TTC549 (cell line): ENCODE measurements around the gene IAPP.
"Not testable (repeated sequence)": the region's sequence is repeated elsewhere in the genome, so short reads cannot be mapped to it uniquely, and the experiment has no call there.

Source experiments
- FAIRE-seq: peaks from 2 replicates; lab custom pipeline; 2012; peaks lifted over from hg19 to GRCh38; lab: Jason Lieb, UNC

Gene IAPP

GRCh38 chr12:21372602-21373001, at the start of gene IAPP:
IAPP (plus strand) TSS chr12:21372902; CDS start chr12:21373352, 450 bp downstream.
- no peak for FAIRE-seq

- FAIRE-seq = no peak
Observed at GRCh38 chr12:21323736-21324135, 49.0 kb upstream of the IAPP start.

DNA sequence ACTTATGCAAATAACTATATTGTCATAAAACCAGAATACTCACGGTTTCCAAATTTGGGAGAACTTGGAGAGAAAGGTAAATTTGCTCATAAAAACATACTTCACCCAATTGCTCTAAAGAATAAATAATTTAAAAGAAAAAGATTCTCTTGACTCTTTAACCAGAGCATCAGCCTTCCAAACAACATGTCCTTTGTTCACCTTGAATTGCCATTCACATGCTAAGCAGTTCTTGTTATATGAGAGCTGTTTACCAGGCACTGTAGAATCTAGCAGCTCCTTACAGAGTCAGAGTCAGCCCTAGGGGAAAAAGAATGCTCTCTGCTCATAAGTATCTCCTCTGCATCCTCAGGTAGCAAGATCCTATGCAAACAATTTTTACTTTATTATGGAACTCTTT, 48.2 kb upstream of the IAPP start:
- no peak for FAIRE-seq

DNA sequence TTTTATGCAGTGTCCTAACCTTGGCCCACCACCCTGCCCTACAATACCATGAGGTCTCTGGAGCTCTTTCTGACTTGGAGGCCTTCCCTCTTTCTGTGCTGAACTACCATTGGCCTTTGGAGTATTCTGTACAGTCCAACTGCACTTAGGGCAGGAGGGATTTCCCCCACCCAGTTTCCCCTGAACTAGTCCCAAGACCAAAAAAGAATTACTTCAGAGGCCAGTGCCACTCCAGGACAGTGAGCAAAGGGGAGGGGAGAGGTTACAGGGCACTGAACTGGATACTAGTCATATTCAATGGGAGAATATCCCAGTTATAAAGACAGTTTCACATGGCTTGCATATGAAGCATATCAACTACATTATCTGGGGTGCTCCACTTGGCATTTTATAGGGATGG, 44.1 kb upstream of the IAPP start:
- no peak for FAIRE-seq

DNA sequence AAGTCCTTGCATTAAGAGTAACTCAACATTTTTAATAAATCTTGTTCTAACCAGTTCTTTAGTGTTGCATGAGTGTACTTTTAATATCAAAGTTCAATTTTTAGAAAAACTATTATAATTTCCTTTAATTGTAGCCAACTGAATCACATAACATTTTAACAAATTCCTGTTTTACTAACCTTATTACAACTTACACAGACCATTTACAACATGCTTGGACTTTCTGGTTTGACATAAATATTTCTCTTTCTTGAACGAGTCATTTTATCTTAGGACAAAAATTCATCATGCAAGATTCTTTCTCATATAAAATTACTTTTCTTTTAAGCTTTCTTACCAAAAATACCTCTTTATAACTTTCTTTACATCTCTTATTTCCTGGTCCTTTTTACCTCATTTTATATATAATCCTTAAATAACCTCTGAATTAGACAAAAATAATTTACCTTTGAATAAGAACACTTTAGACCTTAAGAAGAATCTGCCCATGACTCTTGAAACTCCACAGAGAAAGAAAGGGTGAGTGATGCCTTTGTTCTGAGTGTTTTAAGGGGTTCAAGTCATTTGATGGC, 41.9 kb upstream of the IAPP start:
- peak; percentile 41 for FAIRE-seq

GRCh38 chr12:21334771-21335325, 37.9 kb upstream of the IAPP start, which contains the start of gene SLCO1A2:
SLCO1A2 (minus strand) TSS chr12:21334917; CDS start chr12:21334647, 270 bp downstream.
- FAIRE-seq = no peak

GRCh38 chr12:21336656-21337055, 36.0 kb upstream of the IAPP start:
- no peak for FAIRE-seq

DNA sequence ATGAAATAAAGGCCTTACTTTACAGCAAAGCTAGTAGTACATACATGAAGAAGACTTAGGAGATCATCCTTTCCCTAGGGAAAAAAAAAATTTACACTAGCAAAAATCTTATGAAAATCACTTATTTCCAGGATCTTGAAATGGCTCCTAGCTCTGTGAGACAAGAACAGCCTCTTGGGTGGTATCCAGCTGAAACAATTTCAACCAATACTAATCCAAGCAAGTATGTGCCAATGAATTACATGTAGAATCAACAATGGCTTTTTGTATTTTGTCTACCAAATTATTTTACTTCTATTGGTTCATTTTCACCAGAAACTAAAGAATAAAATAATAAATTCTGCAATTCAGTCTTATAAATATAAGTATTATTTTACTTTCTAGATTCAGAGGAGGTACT, 35.2 kb upstream of the IAPP start:
- FAIRE-seq = no peak

- no peak for FAIRE-seq
Observed at GRCh38 chr12:21337959-21338744, 34.5 kb upstream of the IAPP start.

GRCh38 chr12:21339921-21340320, 32.8 kb upstream of the IAPP start:
- no peak for FAIRE-seq

DNA sequence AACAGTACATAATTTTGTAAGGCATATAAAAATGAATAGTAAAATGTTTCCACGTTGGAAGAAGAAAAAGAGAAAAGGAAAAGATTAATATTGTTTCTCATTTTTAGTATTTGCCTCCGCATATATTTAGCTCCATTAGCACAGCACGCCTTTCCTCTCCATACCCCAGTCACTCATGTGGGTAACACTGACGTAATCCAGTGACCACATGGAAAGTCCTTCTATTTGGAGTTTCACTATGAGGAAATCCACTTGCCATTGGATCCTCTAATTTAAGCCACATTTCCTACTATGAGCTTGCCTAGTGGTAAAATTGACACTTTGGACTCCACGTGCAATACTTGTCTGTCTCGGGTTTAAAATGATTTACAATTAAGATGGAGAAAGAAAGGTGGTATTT, 32.3 kb upstream of the IAPP start:
- FAIRE-seq = no peak

DNA sequence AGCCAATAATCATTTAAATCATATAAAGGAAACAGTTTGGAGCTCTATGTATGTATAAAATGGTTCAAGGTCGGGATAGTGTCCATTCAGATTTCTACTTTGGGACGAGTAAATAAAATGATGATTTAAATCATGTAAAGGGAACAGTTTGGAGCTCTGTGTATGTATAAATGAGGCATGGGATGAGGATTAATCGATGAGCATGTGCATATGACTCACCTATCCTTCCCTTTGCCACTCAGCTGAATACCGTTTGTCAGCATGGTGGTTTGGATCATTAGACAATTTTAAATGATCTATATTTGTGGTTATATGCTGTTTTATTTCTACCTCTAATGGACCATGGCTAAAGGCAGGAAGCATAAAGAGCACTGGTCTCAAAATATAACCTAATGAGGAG, 30.9 kb upstream of the IAPP start:
- no peak for FAIRE-seq

DNA sequence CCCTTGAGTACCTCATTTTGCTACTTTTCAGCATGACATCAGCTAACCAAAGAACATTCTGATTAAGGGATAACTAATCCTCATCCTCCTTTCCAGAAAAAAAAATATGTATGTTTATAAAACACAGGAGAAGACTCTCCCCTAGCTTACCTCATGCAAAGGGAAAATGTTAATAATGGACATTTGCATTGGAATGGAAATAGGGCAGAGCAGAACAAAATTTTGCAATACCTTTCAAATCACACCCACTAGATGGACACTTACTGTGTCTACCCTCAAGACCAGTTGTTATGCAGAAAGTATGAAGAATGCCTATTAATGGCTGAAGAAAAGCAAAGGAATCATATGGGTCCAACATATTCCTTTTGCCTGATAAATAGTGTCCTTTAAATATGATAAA, 29.1 kb upstream of the IAPP start:
- FAIRE-seq = no peak

- no peak for FAIRE-seq
Observed at GRCh38 chr12:21346542-21347205, 26.0 kb upstream of the IAPP start.

GRCh38 chr12:21350975-21351374, 21.7 kb upstream of the IAPP start:
- no peak for FAIRE-seq

DNA sequence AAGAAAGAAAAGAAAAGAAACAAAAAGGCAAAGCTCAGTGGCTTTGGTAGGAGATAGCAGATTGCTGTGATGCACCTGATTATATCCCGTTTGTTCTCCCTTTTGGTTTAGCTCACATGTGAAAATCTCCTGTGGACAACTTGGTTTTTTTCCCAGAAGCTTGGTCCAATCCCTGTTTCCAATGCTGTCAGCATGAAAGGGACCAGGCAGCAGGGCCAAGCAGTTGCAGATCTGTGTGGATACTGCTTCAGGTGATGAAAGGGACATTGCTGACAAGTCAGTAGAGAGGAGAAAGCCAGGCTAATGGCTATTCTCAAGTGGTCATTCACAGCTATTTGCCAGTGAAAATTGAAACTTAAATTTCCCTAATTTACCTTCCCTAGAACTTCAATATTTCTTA, 19.2 kb upstream of the IAPP start:
- no peak for FAIRE-seq

- no peak for FAIRE-seq
Observed at GRCh38 chr12:21353948-21354347, 18.8 kb upstream of the IAPP start.

- FAIRE-seq = no peak
Observed at GRCh38 chr12:21354641-21355040, 18.1 kb upstream of the IAPP start.

- not testable (repeated sequence) for FAIRE-seq
Observed at GRCh38 chr12:21360632-21361031, 12.1 kb upstream of the IAPP start.

GRCh38 chr12:21369141-21369980, 3.3 kb upstream of the IAPP start:
- no peak for FAIRE-seq

DNA sequence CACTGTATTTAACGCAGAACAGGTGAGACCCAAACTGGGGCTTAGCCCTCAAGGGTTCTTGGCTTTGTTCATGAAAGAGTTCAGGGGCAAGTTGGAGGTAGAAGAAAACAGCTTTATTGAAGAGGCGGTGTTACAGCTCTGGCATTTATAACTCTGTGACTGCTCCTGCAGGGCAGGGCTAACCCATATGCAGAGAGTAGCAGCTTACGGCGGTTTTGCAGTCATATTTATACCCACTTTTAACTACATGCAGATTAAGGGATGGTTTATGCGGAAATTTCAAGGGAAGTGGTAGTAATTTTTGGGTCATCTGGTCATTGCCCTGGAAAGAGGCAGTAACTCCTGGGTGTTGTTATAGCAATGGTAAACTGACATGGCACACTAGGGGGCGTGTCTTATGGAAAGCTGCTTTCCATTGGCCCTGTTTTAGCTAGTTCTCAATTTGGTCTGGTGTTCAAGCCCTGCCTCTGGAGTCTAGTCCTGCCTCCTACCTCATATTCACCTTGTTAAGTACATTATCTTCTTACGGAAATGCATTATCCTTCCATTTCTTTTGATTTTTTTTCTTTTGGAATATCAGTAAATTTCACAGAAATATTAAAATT, 1.8 kb upstream of the IAPP start:
- FAIRE-seq = no peak

DNA sequence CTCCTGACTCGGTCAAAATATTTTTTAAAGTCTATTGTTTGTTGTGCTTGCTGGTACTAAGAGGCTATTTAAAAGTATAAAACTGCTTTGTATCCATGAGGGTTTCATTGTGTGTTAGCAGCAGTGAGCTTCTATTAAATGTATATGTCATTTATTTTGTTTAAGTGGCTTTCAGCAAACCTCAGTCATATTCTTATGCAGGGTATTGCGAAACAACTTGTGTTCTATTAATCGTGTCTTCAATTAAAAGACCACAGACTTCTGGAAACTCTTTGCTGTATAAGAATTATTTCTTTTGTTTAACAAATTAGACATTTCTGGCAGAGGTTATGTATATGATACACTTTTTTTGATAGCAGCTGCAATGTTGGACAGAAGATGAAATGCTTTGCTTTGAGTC, 6.5 kb downstream of the IAPP start:
- no peak for FAIRE-seq
